Glutamatergic neuron (in vitro differentiated cells): ENCODE measurements around the gene CEP128. TPM values are rescaled to one million over a fixed set of nuclear protein-coding genes. Genes with fewer than 3 reads are reported as not detected.

ENCODE experiments used
- DNase-seq: peaks from one replicate; pipeline ENCODE4 v3.0.0; 2022
- H3K27ac Mint-ChIP-seq: one replicate; pipeline ENCODE4 v1.8.0; 2020; ENCODE audit warnings: mild to moderate bottlenecking, mixed read lengths, inconsistent platforms; ENCODE audit not compliant: unreplicated experiment
- H3K27me3 Mint-ChIP-seq: one replicate; pipeline ENCODE4 v1.8.0; 2020; ENCODE audit warnings: mild to moderate bottlenecking, moderate library complexity, mixed read lengths, inconsistent platforms; ENCODE audit not compliant: unreplicated experiment
- H3K36me3 Mint-ChIP-seq: one replicate; pipeline ENCODE4 v1.8.0; 2020; ENCODE audit warnings: mild to moderate bottlenecking, mixed read lengths, inconsistent platforms; ENCODE audit not compliant: unreplicated experiment
- H3K4me1 Mint-ChIP-seq: one replicate; pipeline ENCODE4 v1.8.0; 2020; ENCODE audit warnings: mild to moderate bottlenecking, low read depth, mixed read lengths, inconsistent platforms; ENCODE audit not compliant: unreplicated experiment
- H3K4me3 Mint-ChIP-seq: one replicate; pipeline ENCODE4 v1.8.0; 2020; ENCODE audit warnings: mild to moderate bottlenecking, mixed read lengths, inconsistent platforms; ENCODE audit not compliant: unreplicated experiment
- H3K9me3 Mint-ChIP-seq: one replicate; pipeline ENCODE4 v1.8.0; 2020; ENCODE audit warnings: mild to moderate bottlenecking, moderate library complexity, mixed read lengths, inconsistent platforms; ENCODE audit not compliant: unreplicated experiment
- CTCF ChIP-seq: fragments of 200-600 bp; sonication (generic); IDR thresholded peaks from one replicate; pipeline ENCODE4 v1.5.0; 2021; ENCODE audit not compliant: partially characterized antibody, unreplicated experiment
- total RNA-seq: library from RNA; stranded (reverse); fragmentation: NEBNext Ultra II Directional; extraction: Animal tissue kit (Norgen Biotek cat#: 25700); gene quantifications from one replicate; pipeline ENCODE4 v1.2.1, GENCODE V29; 2021; ENCODE audit not compliant: unreplicated experiment

Gene CEP128
- total RNA-seq, 1 donor from 2014 or later, result 38.5 TPM

GRCh38 chr14:80844872-80845271, 96.7 kb downstream of the CEP128 start:
- H3K27ac Mint-ChIP-seq, result no peak overlapping the region
- H3K4me3 Mint-ChIP-seq, result no peak overlapping the region
- H3K36me3 Mint-ChIP-seq, result no peaks in the 10 kb centered on the region
- H3K4me1 Mint-ChIP-seq, result peaks cover under 1% of the 10 kb centered on the region
- no peaks in the 10 kb centered on the region for H3K27me3 Mint-ChIP-seq
- no peak for TF ChIP-seq CTCF
- DNase-seq, result no peak
- peaks cover 2% of the 10 kb centered on the region for H3K9me3 Mint-ChIP-seq

- TF ChIP-seq CTCF, result no peak
Observed at GRCh38 chr14:80839743-80840142, 101.8 kb downstream of the CEP128 start.

GRCh38 chr14:80809663-80810062, 131.9 kb downstream of the CEP128 start:
- no peak for DNase-seq

More at GRCh38 chr14:80839743-80840142, 101.8 kb downstream of the CEP128 start:
- Mint-ChIP-seq H3K27me3 (no peaks in the 10 kb centered on the region), H3K4me3 (no peak overlapping the region), H3K4me1 (peaks cover 2% of the 10 kb centered on the region), H3K27ac (no peak overlapping the region), H3K36me3 (no peaks in the 10 kb centered on the region), H3K9me3 (no peaks in the 10 kb centered on the region)
- DNase-seq, result no peak

GRCh38 chr14:80805136-80805535, 136.4 kb downstream of the CEP128 start:
- Mint-ChIP-seq H3K27ac (no peak overlapping the region), H3K9me3 (peaks cover 12% of the 10 kb centered on the region), H3K4me3 (no peak overlapping the region), H3K4me1 (no peaks in the 10 kb centered on the region), H3K36me3 (peaks cover 26% of the 10 kb centered on the region), H3K27me3 (no peaks in the 10 kb centered on the region)
- no peak for TF ChIP-seq CTCF
- DNase-seq, result no peak

More at GRCh38 chr14:80809663-80810062, 131.9 kb downstream of the CEP128 start:
- Mint-ChIP-seq H3K36me3 (peaks cover 24% of the 10 kb centered on the region), H3K27me3 (no peaks in the 10 kb centered on the region), H3K9me3 (peaks cover 12% of the 10 kb centered on the region), H3K4me1 (no peaks in the 10 kb centered on the region), H3K27ac (no peak overlapping the region), H3K4me3 (no peak overlapping the region)
- TF ChIP-seq CTCF, result no peak

GRCh38 chr14:80798878-80799277, 142.7 kb downstream of the CEP128 start:
- peaks cover 7% of the 10 kb centered on the region for H3K36me3 Mint-ChIP-seq
- no peaks in the 10 kb centered on the region for H3K9me3 Mint-ChIP-seq
- no peak for DNase-seq
- H3K27ac Mint-ChIP-seq, result no peak overlapping the region
- H3K4me1 Mint-ChIP-seq, result no peaks in the 10 kb centered on the region
- H3K27me3 Mint-ChIP-seq, result no peaks in the 10 kb centered on the region
- TF ChIP-seq CTCF, result no peak
- H3K4me3 Mint-ChIP-seq, result no peak overlapping the region
